CD4-positive, alpha-beta memory T cell (primary cell): Measurements from ENCODE around the gene CCT6A. TPM values are rescaled to one million over a fixed set of nuclear protein-coding genes. Genes with fewer than 3 reads are reported as not detected.
A peak's percentile ranks its signal among the peaks of the same experiment; 100 is the strongest.
"Not testable (repeated sequence)": the region's sequence is repeated elsewhere in the genome, so short reads cannot be mapped to it uniquely, and the experiment has no call there.

Source experiments
- CTCF ChIA-PET: fragments of 350-600 bp; sonication (Branson Sonifier 250); formaldehyde crosslinking; loops from one replicate; lab custom pipeline; 2021; ENCODE audit warnings: inconsistent platforms; ENCODE audit not compliant: partially characterized antibody; lab: Charles Lee
- POLR2A ChIA-PET: fragments of 350-600 bp; sonication (Branson Sonifier 250); formaldehyde crosslinking; loops from one replicate; lab custom pipeline; 2021; ENCODE audit not compliant: partially characterized antibody; lab: Charles Lee
- DNase-seq, 5 donors: peaks; one replicate each; pipeline versions ENCODE4 v3.0.0 to v3.0.0-alpha.2; 2020 to 2022; ENCODE audit warnings: mixed read lengths in 1 of 5
- H3K27ac ChIP-seq: one replicate; pipeline ENCODE4 v1.7.0; 2013; ENCODE audit warnings: low read depth, low read length
- H3K27me3 ChIP-seq: 2 replicates; pipeline ENCODE4 v1.7.0; 2013; ENCODE audit warnings: mild to moderate bottlenecking, low read length, moderate library complexity; ENCODE audit not compliant: insufficient read depth
- H3K36me3 ChIP-seq: 2 replicates; pipeline ENCODE4 v1.7.0; 2013; ENCODE audit warnings: mild to moderate bottlenecking, low read length, moderate library complexity; ENCODE audit not compliant: insufficient read depth
- H3K4me1 ChIP-seq: 2 replicates; pipeline ENCODE4 v1.7.0; 2013; ENCODE audit warnings: mild to moderate bottlenecking, low read length, moderate library complexity; ENCODE audit not compliant: insufficient read depth
- H3K4me3 ChIP-seq, 2 donors: one replicate each; pipeline ENCODE4 v1.7.0; 2013; ENCODE audit warnings: low read length in 2 of 2, mild to moderate bottlenecking in 1 of 2
- H3K9me3 ChIP-seq, 2 donors: one replicate each; pipeline ENCODE4 v1.7.0; 2013; ENCODE audit warnings: low read length in 2 of 2, control low read depth in 1 of 2; ENCODE audit not compliant: control insufficient read depth in 1 of 2
- H3K27ac Mint-ChIP-seq, 7 donors: one replicate each; pipeline ENCODE4 v1.8.0; 2020 to 2021; ENCODE audit warnings: mixed read lengths in 7 of 7, mild to moderate bottlenecking in 6 of 7, inconsistent platforms in 3 of 7, moderate library complexity in 3 of 7
- H3K27me3 Mint-ChIP-seq, 2 donors: one replicate each; pipeline ENCODE4 v1.8.0; 2020 to 2021; ENCODE audit warnings: mixed read lengths in 2 of 2
- H3K36me3 Mint-ChIP-seq, 2 donors: one replicate each; pipeline ENCODE4 v1.8.0; 2020 to 2021; ENCODE audit warnings: mixed read lengths in 2 of 2, inconsistent platforms in 1 of 2, mild to moderate bottlenecking in 1 of 2
- H3K4me1 Mint-ChIP-seq, 4 donors: one replicate each; pipeline ENCODE4 v1.8.0; 2020 to 2021; ENCODE audit warnings: mixed read lengths in 4 of 4, mild to moderate bottlenecking in 1 of 4
- H3K4me3 Mint-ChIP-seq, 8 donors: one replicate each; pipeline ENCODE4 v1.8.0; 2020 to 2021; ENCODE audit warnings: mixed read lengths in 8 of 8, mild to moderate bottlenecking in 7 of 8, moderate library complexity in 6 of 8, inconsistent platforms in 3 of 8
- H3K9me3 Mint-ChIP-seq, 8 donors: one replicate each; pipeline ENCODE4 v1.8.0; 2020 to 2021; ENCODE audit warnings: mixed read lengths in 8 of 8, mild to moderate bottlenecking in 5 of 8, inconsistent platforms in 3 of 8, moderate library complexity in 1 of 8
- intact Hi-C: fragments of 100-400 bp; cut with micrococcal nuclease; formaldehyde crosslinking; loops from one replicate; pipeline ENCODE4 v1.15.1; 2023
- polyA plus RNA-seq, 2 donors: library from polyadenylated mRNA; unstranded; fragments of 300-500 nt; fragmentation: Illumina TruSeq; gene quantifications; one replicate each; pipeline ENCODE4 v1.2.3, GENCODE V29; 2021
- total RNA-seq, 2 experiments: library from RNA; stranded (reverse); gene quantifications; one replicate each; pipeline ENCODE4 v1.2.3, GENCODE V29; 2021

Gene CCT6A
- total and polyA plus RNA-seq, 4 experiments from 2014 or later: 72.9 to 113 (median 86.5) TPM

DNA sequence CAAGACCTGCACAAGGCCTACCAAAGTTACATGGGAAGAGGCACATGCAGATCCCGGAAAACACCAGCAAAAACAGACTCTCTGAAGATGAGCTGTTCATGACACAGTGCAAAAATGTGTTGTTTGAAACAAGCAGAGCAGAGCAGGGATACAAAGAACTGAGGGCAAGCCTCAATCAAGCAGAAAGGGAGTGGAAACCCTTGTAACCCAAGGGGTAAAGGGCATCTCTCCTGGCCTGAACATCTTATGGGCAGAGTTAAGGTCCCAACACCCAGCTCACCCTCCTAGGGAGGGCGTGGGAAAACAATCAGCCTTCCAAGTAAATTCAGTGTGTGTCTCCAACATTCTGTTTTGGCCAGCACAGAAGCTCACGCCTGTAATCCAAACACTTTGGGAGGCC is 10.8 kb upstream of the CCT6A start:
- CTCF ChIA-PET: interaction anchor here (0.6 kb wide), 1 partner anchor 34 kb away, joined by 4 read pairs; no protein-coding TSS in a partner anchor

DNA sequence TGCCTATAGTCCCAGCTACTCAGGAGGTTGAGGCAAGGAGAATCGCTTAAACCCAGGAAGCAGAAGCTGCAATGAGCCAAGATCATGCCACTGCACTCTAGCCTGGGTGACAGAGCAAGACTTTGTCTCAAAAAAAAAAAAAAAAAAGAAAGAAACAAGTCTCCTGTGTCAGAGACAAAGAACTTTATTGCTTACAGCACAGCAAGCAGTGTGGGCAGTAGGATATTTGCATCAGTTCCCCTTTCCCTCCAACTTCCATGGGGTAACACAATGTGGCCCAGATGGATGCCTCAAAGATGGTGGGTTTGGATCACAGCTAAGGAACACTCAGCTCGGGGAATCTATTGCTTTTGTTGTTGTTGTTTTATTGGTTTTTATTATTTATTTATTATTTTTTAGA is 5.8 kb upstream of the CCT6A start:
- DNase-seq, H3K36me3 Mint-ChIP-seq, POLR2A ChIA-PET, H3K27ac ChIP-seq, H3K4me3 ChIP-seq, H3K36me3 ChIP-seq, H3K27me3 Mint-ChIP-seq, H3K27ac Mint-ChIP-seq, CTCF ChIA-PET, H3K9me3 Mint-ChIP-seq, H3K4me3 Mint-ChIP-seq, H3K4me1 ChIP-seq, intact Hi-C loops, H3K27me3 ChIP-seq, H3K9me3 ChIP-seq: not testable (repeated sequence)
- H3K4me1 Mint-ChIP-seq: peaks cover 3 to 10% (median 10%) of the 10 kb centered on the region in 4 donors

More for the DNA sequence above, 10.8 kb upstream of the CCT6A start:
- Histone ChIP-seq H3K4me3 (no peak overlapping the region), H3K27ac (no peak overlapping the region), H3K9me3 (no peaks in the 10 kb centered on the region), H3K27me3 (no peaks in the 10 kb centered on the region), H3K4me1 (no peaks in the 10 kb centered on the region), H3K36me3 (no peaks in the 10 kb centered on the region)
- no peaks in the 10 kb centered on the region for H3K4me1 Mint-ChIP-seq
- DNase-seq: no peak
- intact Hi-C loops: no loop called here
- peak overlapping the region in 1 of 7 donors; percentile 74 for H3K27ac Mint-ChIP-seq
- no peaks in the 10 kb centered on the region for H3K36me3 Mint-ChIP-seq
- H3K27me3 Mint-ChIP-seq: no peaks in the 10 kb centered on the region
- no peak overlapping the region for H3K4me3 Mint-ChIP-seq
- POLR2A ChIA-PET: no interaction called here
- H3K9me3 Mint-ChIP-seq: no peaks in the 10 kb centered on the region

DNA sequence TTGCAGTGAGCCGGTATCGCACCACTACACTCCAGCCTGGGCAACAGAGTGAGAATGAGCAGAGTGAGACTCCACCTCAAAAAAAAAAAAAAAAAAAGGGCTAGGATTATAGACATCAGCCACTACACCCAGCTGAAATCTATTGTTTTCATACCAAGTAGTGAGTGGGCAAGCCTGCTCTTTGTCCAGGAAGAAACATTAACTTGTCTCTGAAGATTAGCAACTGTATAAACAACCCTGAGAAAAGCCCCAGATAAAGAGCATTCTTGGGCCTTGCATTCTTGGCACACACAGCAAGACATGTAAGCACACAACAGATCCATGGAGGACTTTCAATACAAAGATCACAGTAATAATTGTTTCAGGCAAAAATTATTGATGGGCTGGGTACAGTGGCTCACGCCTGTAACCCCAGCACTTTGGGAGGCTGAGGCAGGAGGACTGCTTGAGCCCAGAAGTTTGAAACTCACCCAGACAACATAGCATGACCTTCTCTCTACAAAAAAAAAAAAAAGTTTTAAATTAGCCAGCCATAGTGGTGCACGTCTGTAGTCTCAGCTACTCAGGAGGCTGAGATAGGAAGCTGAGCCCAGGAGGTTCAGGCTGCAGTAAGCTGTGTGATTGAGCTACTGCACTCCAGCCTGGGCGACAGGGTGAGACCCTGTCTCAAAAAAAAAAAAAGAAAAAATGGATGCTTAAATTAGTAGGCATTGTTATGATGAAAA is 4.7 kb upstream of the CCT6A start:
- CTCF ChIA-PET: no interaction called here
- intact Hi-C loops: no loop called here
- POLR2A ChIA-PET: no interaction called here

DNA sequence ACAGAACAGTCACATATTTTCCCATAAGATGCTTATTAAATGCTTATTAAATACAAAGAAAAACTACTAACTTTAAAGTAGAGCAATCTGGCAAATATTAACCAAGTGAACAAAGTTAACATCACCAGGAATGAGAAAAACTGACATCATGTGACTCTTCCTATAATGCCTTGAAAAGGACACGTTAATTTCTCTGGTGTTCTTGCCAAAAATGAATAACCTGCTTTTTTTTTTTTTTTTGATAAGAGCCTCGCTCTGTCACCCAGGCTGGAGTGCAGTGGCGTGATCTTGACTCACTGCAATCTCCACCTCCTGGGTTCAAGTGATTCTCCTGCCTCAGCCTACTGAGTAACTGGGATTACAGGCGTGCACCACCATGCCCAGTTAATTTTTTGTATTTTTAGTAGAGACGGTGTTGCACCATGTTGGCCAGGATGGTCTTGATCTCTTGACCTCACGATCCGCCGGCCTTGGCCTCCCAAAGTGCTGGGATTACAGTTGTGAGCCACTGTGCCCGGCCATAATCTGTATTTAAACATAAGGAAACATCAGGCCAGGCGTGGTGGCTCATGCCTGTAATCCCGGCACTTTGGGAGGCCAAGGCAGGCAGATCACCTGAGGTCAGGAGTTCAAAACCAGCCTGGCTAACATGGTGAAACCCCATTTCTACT is 4.0 kb upstream of the CCT6A start:
- H3K27me3 ChIP-seq, intact Hi-C loops, H3K36me3 ChIP-seq, H3K9me3 ChIP-seq, H3K27ac ChIP-seq, H3K4me3 ChIP-seq, H3K36me3 Mint-ChIP-seq, POLR2A ChIA-PET, CTCF ChIA-PET, H3K27me3 Mint-ChIP-seq, H3K9me3 Mint-ChIP-seq, DNase-seq, H3K4me3 Mint-ChIP-seq: not testable (repeated sequence)
- Mint-ChIP-seq H3K4me1 (peaks cover 10 to 25% (median 18%) of the 10 kb centered on the region in 4 donors), H3K27ac (peak overlapping the region in 2 of 7 donors; percentile 30 to 36)
- H3K4me1 ChIP-seq: peaks cover 19% of the 10 kb centered on the region

More for the DNA sequence above, 4.7 kb upstream of the CCT6A start:
- Histone ChIP-seq H3K4me1 (peaks cover 13% of the 10 kb centered on the region), H3K27ac (no peak overlapping the region), H3K4me3 (no peak overlapping the region), H3K36me3 (no peaks in the 10 kb centered on the region), H3K27me3 (no peaks in the 10 kb centered on the region), H3K9me3 (no peaks in the 10 kb centered on the region)
- DNase-seq: no peak
- peaks cover 6 to 20% (median 14%) of the 10 kb centered on the region in 4 donors for H3K4me1 Mint-ChIP-seq
- H3K27ac Mint-ChIP-seq: peak overlapping the region in 2 of 7 donors; percentile 19 to 30
- no peaks in the 10 kb centered on the region for H3K27me3 Mint-ChIP-seq
- H3K4me3 Mint-ChIP-seq: no peak overlapping the region
- H3K9me3 Mint-ChIP-seq: no peaks in the 10 kb centered on the region
- H3K36me3 Mint-ChIP-seq: peaks cover 0 to 5% of the 10 kb centered on the region in 2 donors

DNA sequence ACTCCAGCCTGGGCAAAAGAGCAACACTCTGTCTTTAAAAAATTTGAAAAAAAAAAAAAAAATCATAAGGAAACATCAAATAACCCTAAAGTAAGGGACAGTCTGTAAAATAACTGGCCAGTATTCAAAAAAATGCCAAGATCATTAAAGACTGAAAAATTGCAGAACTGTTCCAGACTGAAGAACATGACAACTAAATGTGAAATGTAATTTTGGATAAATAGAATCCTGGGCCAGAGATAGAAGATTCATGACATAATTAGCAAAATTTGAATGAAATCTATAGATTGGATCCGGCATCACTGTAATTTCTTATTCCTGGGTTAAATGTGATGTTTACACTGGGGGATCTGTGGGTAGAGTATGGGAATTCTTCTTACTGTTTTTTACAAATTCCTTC is 3.3 kb upstream of the CCT6A start:
- Mint-ChIP-seq H3K9me3 (no peaks in the 10 kb centered on the region), H3K4me3 (no peak overlapping the region), H3K27ac (no peak overlapping the region), H3K4me1 (peaks cover 12 to 29% (median 21%) of the 10 kb centered on the region in 4 donors), H3K27me3 (no peaks in the 10 kb centered on the region), H3K36me3 (peaks cover 0 to 9% of the 10 kb centered on the region in 2 donors)
- CTCF ChIA-PET: no interaction called here
- H3K4me1 ChIP-seq: peaks cover 26% of the 10 kb centered on the region
- no peaks in the 10 kb centered on the region for H3K9me3 ChIP-seq
- no peak for DNase-seq
- no peak overlapping the region for H3K4me3 ChIP-seq
- no peak overlapping the region for H3K27ac ChIP-seq
- H3K27me3 ChIP-seq: no peaks in the 10 kb centered on the region
- POLR2A ChIA-PET: no interaction called here
- intact Hi-C loops: no loop called here
- H3K36me3 ChIP-seq: peaks cover 4% of the 10 kb centered on the region

DNA sequence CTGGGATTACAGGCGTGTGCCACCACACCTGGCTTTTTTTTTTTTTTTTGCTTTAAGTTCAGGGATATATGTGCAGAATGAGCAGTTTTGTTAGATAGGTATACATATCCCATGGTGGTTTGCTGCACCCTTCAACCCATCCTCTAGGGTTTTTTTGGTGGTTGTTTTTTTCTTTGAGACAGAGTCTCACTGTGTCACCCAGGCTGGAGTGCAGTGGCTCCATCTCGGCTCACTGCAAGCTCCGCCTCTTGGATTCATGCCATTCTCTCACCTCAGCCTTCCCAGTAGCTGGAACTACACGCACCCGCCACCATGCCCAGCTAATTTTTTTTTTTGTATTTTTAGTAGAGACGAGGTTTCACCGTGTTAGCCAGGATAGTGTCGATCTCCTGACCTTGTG is 2.8 kb upstream of the CCT6A start:
- POLR2A ChIA-PET, H3K9me3 ChIP-seq, H3K4me3 ChIP-seq, H3K36me3 ChIP-seq, H3K4me3 Mint-ChIP-seq, H3K27me3 ChIP-seq, H3K27me3 Mint-ChIP-seq, H3K9me3 Mint-ChIP-seq, DNase-seq, CTCF ChIA-PET, H3K27ac ChIP-seq, intact Hi-C loops: not testable (repeated sequence)
- Mint-ChIP-seq H3K36me3 (peaks cover under 1 to 13% of the 10 kb centered on the region in 2 donors), H3K4me1 (peaks cover 13 to 34% (median 23%) of the 10 kb centered on the region in 4 donors), H3K27ac (peak overlapping the region in 2 of 7 donors; percentile 23 to 48)
- peaks cover 31% of the 10 kb centered on the region for H3K4me1 ChIP-seq

DNA sequence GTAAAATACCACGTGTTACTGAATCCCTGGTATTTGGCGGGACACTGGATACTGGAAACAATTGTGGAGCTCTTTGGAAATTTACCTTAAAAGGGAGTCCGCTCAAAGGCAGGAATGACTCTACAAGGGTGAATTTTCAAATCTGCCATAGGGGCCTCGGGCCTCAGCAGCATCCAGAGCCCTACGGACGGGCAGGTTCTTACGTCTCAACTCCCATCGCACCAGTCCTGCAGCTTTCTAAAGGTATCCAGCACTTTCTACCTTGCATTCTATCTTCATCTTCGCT is 569 bp upstream of the CCT6A start:
- CTCF ChIA-PET: interaction anchor here (1.1 to 2.5 kb wide), 6 partner anchors 10 to 51 kb away, joined by 3 to 8 read pairs (median 6); partner anchors contain the start of gene SUMF2
- Mint-ChIP-seq H3K27ac (peak overlapping the region; percentile 87 to 98 (median 96)), H3K27me3 (no peaks in the 10 kb centered on the region), H3K9me3 (no peaks in the 10 kb centered on the region), H3K4me1 (peaks cover 16 to 44% (median 27%) of the 10 kb centered on the region in 4 donors), H3K36me3 (peaks cover 7 to 30% of the 10 kb centered on the region in 2 donors), H3K4me3 (peak overlapping the region; percentile 90 to 99 (median 96))
- no peak for DNase-seq
- Histone ChIP-seq H3K4me1 (peaks cover 41% of the 10 kb centered on the region), H3K36me3 (peaks cover 27% of the 10 kb centered on the region), H3K27ac (peak overlapping the region; percentile 82), H3K4me3 (peak overlapping the region; percentile 10 to 95), H3K27me3 (no peaks in the 10 kb centered on the region), H3K9me3 (no peaks in the 10 kb centered on the region)
- intact Hi-C loops: loop anchor here (1.0 to 5.0 kb wide), 6 partner anchors 13 to 686 kb away; partner anchors contain the start of genes CHCHD2, LANCL2, MRPS17 and SUMF2
- POLR2A ChIA-PET: interaction anchor here (1.0 to 5.9 kb wide), 8 partner anchors 10 to 685 kb away, joined by 4 to 87 read pairs (median 8); partner anchors contain the start of genes CHCHD2, LANCL2 and SUMF2
